Measurements from ENCODE around the gene PLXNA4.

PLXNA4 gene

DNA sequence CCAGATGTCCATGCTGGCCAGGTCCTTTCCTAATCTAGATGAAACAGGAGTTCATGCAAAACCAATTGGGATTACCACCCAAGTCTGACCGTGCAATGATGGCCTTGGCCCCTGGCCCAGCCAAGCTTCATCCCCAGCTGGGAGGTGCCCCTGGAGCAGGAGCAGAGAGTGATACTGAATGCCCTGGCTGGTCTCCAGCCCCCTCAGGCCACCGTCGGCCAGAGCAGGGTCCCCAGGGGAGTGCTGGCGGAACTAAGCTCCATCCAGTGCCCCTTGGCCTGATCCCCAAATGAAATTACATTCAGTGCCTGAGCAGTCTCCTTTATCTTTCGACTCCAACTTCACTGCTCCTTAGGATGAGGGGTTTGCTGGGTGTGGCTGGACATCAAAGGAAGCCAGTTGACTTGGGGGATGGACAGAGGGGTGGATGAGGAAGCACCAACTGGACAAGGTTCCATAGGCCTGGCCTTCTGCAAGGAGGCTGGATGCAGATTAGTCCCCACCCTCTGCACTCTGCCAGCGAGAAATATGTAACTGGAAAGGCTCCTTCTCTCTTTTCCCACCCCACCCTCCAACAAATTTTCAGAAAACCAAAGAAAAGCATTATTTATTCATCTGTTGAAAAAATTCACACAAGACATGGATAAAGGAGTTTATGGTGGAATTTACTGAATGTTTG is 275.5 kb downstream of the PLXNA4 start (continued):
- TF ChIP-seq ZNF146 (tag by site-specific recombination; IDR thresholded peaks at IDR 0.05) (no peak), ZNF211 (tag by site-specific recombination; IDR thresholded peaks at IDR 0.05; ENCODE audit: low read depth) (no peak), ELK4 (IDR thresholded peaks at IDR 0.05; ENCODE audit: borderline replicate concordance, low read depth, low read length) (no peak)

DNA sequence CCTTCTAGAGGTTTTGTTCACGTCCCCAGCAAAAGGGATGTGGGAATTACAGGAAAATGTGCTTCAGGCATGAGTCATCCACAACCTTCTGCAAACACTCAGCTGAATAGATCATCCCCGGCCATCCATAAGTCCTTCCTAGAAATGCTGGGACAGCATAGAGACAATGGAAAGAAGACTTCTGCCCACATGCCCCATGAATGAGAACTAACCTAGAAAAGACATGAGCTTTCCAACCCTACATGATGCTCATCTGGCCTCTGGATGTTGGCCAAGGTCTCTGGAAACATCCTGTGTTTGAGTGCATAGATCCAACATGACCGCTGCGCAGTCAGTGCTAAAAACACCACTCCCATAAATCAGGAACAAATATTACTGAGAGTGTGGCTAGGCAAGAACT is 277.5 kb downstream of the PLXNA4 start:
- H3K27ac ChIP-seq (ENCODE audit: extremely low read depth, low read depth, low read length), result no peak overlapping the region
- H3K4me1 ChIP-seq (ENCODE audit: control insufficient read depth, insufficient read depth, low read length), result no peaks in the 10 kb centered on the region
- TF ChIP-seq ZBTB11 (tag by site-specific recombination; conservative IDR thresholded peaks at IDR 0.05; ENCODE audit: low read depth), result no peak
- TF ChIP-seq MZF1 (tag by site-specific recombination; IDR thresholded peaks at IDR 0.05; ENCODE audit: borderline replicate concordance), result no peak
- no peak for TF ChIP-seq ZNF514 (tag by site-specific recombination; IDR thresholded peaks at IDR 0.05)
- H3K4me3 ChIP-seq (ENCODE audit: low read depth, low read length), result no peak overlapping the region
- ChIA-PET CTCF (interaction anchor here (0.7 to 2.1 kb wide), 3 partner anchors 99 to 440 kb away, joined by 3 to 6 read pairs (median 3); no protein-coding TSS in a partner anchor), POLR2A (no interaction called here)
- no peaks in the 10 kb centered on the region for H3K36me3 ChIP-seq (ENCODE audit: control insufficient read depth in 2 of 2, insufficient read depth in 1 of 2, low read length in 2 of 2)
- H3K9me3 ChIP-seq (ENCODE audit: control insufficient read depth, insufficient read depth, low read depth, low read length), result no peaks in the 10 kb centered on the region

- Histone ChIP-seq H3K36me3 (ENCODE audit: control insufficient read depth in 2 of 2, insufficient read depth in 1 of 2, low read length in 2 of 2) (no peaks in the 10 kb centered on the region), H3K27ac (ENCODE audit: extremely low read depth, low read depth, low read length) (no peak overlapping the region), H3K4me3 (ENCODE audit: low read depth, low read length) (no peak overlapping the region), H3K9me3 (ENCODE audit: control insufficient read depth, insufficient read depth, low read depth, low read length) (no peaks in the 10 kb centered on the region), H3K4me1 (ENCODE audit: control insufficient read depth, insufficient read depth, low read length) (no peaks in the 10 kb centered on the region)
- CTCF ChIA-PET, result no interaction called here
- POLR2A ChIA-PET, result no interaction called here
- TF ChIP-seq ZNF223 (tag by site-specific recombination; IDR thresholded peaks at IDR 0.05) (no peak), GLIS2 (tag by site-specific recombination; IDR thresholded peaks at IDR 0.05) (no peak), ZBTB20 (tag by site-specific recombination; IDR thresholded peaks at IDR 0.05) (no peak), ZNF707 (tag by site-specific recombination; IDR thresholded peaks at IDR 0.05) (no peak), ZNF514 (tag by site-specific recombination; IDR thresholded peaks at IDR 0.05) (no peak)
- TF ChIP-seq, protein P1, sequence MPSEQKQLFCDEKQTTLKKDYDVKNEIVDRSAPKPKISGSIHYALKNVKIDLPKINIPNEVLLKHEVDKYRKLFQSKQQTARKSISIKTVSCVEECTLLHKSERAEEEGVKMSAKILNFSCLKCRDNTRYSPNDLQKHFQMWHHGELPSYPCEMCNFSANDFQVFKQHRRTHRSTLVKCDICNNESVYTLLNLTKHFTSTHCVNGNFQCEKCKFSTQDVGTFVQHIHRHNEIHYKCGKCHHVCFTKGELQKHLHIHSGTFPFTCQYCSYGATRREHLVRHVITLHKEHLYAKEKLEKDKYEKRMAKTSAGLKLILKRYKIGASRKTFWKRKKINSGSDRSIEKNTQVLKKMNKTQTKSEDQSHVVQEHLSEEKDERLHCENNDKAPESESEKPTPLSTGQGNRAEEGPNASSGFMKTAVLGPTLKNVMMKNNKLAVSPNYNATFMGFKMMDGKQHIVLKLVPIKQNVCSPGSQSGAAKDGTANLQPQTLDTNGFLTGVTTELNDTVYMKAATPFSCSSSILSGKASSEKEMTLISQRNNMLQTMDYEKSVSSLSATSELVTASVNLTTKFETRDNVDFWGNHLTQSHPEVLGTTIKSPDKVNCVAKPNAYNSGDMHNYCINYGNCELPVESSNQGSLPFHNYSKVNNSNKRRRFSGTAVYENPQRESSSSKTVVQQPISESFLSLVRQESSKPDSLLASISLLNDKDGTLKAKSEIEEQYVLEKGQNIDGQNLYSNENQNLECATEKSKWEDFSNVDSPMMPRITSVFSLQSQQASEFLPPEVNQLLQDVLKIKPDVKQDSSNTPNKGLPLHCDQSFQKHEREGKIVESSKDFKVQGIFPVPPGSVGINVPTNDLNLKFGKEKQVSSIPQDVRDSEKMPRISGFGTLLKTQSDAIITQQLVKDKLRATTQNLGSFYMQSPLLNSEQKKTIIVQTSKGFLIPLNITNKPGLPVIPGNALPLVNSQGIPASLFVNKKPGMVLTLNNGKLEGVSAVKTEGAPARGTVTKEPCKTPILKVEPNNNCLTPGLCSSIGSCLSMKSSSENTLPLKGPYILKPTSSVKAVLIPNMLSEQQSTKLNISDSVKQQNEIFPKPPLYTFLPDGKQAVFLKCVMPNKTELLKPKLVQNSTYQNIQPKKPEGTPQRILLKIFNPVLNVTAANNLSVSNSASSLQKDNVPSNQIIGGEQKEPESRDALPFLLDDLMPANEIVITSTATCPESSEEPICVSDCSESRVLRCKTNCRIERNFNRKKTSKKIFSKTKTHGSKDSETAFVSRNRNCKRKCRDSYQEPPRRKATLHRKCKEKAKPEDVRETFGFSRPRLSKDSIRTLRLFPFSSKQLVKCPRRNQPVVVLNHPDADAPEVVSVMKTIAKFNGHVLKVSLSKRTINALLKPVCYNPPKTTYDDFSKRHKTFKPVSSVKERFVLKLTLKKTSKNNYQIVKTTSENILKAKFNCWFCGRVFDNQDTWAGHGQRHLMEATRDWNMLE (tag by site-specific recombination; conservative IDR thresholded peaks at IDR 0.05; ENCODE audit: low read depth), result no peak
Measured at GRCh38 chr7:132296820-132297219, 279.4 kb downstream of the PLXNA4 start.

Data from HEK293 (cell line).